ENCODE measurements around the gene USPL1.

USPL1 gene

GRCh38 chr13:30697177-30697953 lies 79.6 kb downstream of the USPL1 start:
- no peak overlapping the region for H2AFZ ChIP-seq (ENCODE audit: low read depth, low read length)
- no peak overlapping the region for H3K4me3 ChIP-seq (ENCODE audit: low read length)
- no peaks in the 10 kb centered on the region for H3K36me3 ChIP-seq (ENCODE audit: insufficient read depth, low read length)
- peaks cover 6% of the 10 kb centered on the region for H3K4me1 ChIP-seq (ENCODE audit: insufficient read depth, low read length)
- no peaks in the 10 kb centered on the region for H3K9me3 ChIP-seq (ENCODE audit: low read length)
- H3K27me3 ChIP-seq (ENCODE audit: insufficient read depth, low read length): no peaks in the 10 kb centered on the region

- Histone ChIP-seq H3K36me3 (ENCODE audit: insufficient read depth, low read length) (no peaks in the 10 kb centered on the region), H3K4me1 (ENCODE audit: insufficient read depth, low read length) (peaks cover 6% of the 10 kb centered on the region), H2AFZ (ENCODE audit: low read depth, low read length) (no peak overlapping the region), H3K9me3 (ENCODE audit: low read length) (no peaks in the 10 kb centered on the region), H3K4me3 (ENCODE audit: low read length) (no peak overlapping the region), H3K27me3 (ENCODE audit: insufficient read depth, low read length) (no peaks in the 10 kb centered on the region)
Observed at GRCh38 chr13:30697996-30698401, 80.3 kb downstream of the USPL1 start.

- no peak overlapping the region for H3K4me3 ChIP-seq (ENCODE audit: low read length)
- H3K36me3 ChIP-seq (ENCODE audit: insufficient read depth, low read length): no peaks in the 10 kb centered on the region
- no peak overlapping the region for H2AFZ ChIP-seq (ENCODE audit: low read depth, low read length)
- H3K9me3 ChIP-seq (ENCODE audit: low read length): no peaks in the 10 kb centered on the region
- H3K27me3 ChIP-seq (ENCODE audit: insufficient read depth, low read length): no peaks in the 10 kb centered on the region
- H3K4me1 ChIP-seq (ENCODE audit: insufficient read depth, low read length): peaks cover 6% of the 10 kb centered on the region
Observed at GRCh38 chr13:30698488-30699005, 80.8 kb downstream of the USPL1 start.

- H3K9me3 ChIP-seq (ENCODE audit: low read length): no peaks in the 10 kb centered on the region
Observed at GRCh38 chr13:30700364-30700763, 82.6 kb downstream of the USPL1 start.

GRCh38 chr13:30702006-30702405 lies 84.3 kb downstream of the USPL1 start:
- Histone ChIP-seq H2AFZ (ENCODE audit: low read depth, low read length) (no peak overlapping the region), H3K4me1 (ENCODE audit: insufficient read depth, low read length) (peaks cover 6% of the 10 kb centered on the region), H3K4me3 (ENCODE audit: low read length) (no peak overlapping the region), H3K36me3 (ENCODE audit: insufficient read depth, low read length) (no peaks in the 10 kb centered on the region), H3K27me3 (ENCODE audit: insufficient read depth, low read length) (no peaks in the 10 kb centered on the region), H3K9me3 (ENCODE audit: low read length) (no peaks in the 10 kb centered on the region)

More at GRCh38 chr13:30700364-30700763, 82.6 kb downstream of the USPL1 start:
- no peaks in the 10 kb centered on the region for H3K36me3 ChIP-seq (ENCODE audit: insufficient read depth, low read length)
- no peak overlapping the region for H2AFZ ChIP-seq (ENCODE audit: low read depth, low read length)
- no peak overlapping the region for H3K4me3 ChIP-seq (ENCODE audit: low read length)
- peaks cover 6% of the 10 kb centered on the region for H3K4me1 ChIP-seq (ENCODE audit: insufficient read depth, low read length)
- H3K27me3 ChIP-seq (ENCODE audit: insufficient read depth, low read length): no peaks in the 10 kb centered on the region

- Histone ChIP-seq H3K36me3 (ENCODE audit: insufficient read depth, low read length) (no peaks in the 10 kb centered on the region), H3K4me1 (ENCODE audit: insufficient read depth, low read length) (no peaks in the 10 kb centered on the region), H3K4me3 (ENCODE audit: low read length) (no peak overlapping the region), H2AFZ (ENCODE audit: low read depth, low read length) (no peak overlapping the region), H3K9me3 (ENCODE audit: low read length) (no peaks in the 10 kb centered on the region), H3K27me3 (ENCODE audit: insufficient read depth, low read length) (no peaks in the 10 kb centered on the region)
Observed at GRCh38 chr13:30704596-30704995, 86.9 kb downstream of the USPL1 start.

GRCh38 chr13:30705680-30706079 lies 88.0 kb downstream of the USPL1 start:
- Histone ChIP-seq H3K4me1 (ENCODE audit: insufficient read depth, low read length) (no peaks in the 10 kb centered on the region), H3K9me3 (ENCODE audit: low read length) (no peaks in the 10 kb centered on the region), H3K27me3 (ENCODE audit: insufficient read depth, low read length) (no peaks in the 10 kb centered on the region), H3K4me3 (ENCODE audit: low read length) (no peak overlapping the region), H3K36me3 (ENCODE audit: insufficient read depth, low read length) (no peaks in the 10 kb centered on the region), H2AFZ (ENCODE audit: low read depth, low read length) (no peak overlapping the region)

GRCh38 chr13:30708541-30708940 lies 90.8 kb downstream of the USPL1 start:
- Histone ChIP-seq H3K4me3 (ENCODE audit: low read length) (no peak overlapping the region), H3K9me3 (ENCODE audit: low read length) (no peaks in the 10 kb centered on the region), H2AFZ (ENCODE audit: low read depth, low read length) (no peak overlapping the region), H3K4me1 (ENCODE audit: insufficient read depth, low read length) (no peaks in the 10 kb centered on the region), H3K27me3 (ENCODE audit: insufficient read depth, low read length) (no peaks in the 10 kb centered on the region), H3K36me3 (ENCODE audit: insufficient read depth, low read length) (no peaks in the 10 kb centered on the region)
